GM13976 (cell line): ENCODE measurements around the gene MAPKBP1.

Experiments
- DNase-seq: peaks from one replicate; pipeline ENCODE4 v3.0.0; 2012; ENCODE audit warnings: low spot score
- in situ Hi-C: fragments of 300-500 bp; cut with MboI; formaldehyde crosslinking; loops from one replicate; pipeline ENCODE4 v1.12.0; 2022; ENCODE audit warnings: low sequenced_read_pairs, mixed read lengths, inconsistent platforms; ENCODE audit not compliant: unreplicated experiment
- TF ChIP-seq, protein P1 (sequence below): IDR thresholded peaks from 2 replicates; pipeline ENCODE4 v1.5.1; 2012; ENCODE audit warnings: borderline replicate concordance, mild to moderate bottlenecking; ENCODE audit not compliant: insufficient read depth; ENCODE audit errors: extremely low read depth, missing control alignments, control extremely low read depth

Gene MAPKBP1

DNA sequence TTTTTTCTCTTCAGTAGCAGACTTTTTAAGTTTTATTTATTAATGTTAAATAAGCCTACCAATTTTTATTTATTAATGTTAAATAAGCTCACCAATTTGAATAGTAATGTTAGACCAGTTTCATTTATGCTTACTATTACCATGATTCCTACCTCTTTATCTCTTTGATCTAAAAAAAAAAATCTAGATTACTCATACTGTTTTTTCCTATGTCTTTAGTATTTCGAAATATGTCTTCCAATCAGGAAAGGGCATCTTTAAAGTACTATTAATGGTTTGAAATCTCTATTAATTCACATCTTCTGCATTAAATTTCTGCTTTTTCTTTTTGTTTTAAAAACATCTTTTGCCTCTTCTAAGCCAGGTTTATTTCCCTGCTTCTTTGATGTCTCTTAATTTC lies 27.5 kb upstream of the MAPKBP1 start:
- DNase-seq: no peak
- TF ChIP-seq, protein P1, sequence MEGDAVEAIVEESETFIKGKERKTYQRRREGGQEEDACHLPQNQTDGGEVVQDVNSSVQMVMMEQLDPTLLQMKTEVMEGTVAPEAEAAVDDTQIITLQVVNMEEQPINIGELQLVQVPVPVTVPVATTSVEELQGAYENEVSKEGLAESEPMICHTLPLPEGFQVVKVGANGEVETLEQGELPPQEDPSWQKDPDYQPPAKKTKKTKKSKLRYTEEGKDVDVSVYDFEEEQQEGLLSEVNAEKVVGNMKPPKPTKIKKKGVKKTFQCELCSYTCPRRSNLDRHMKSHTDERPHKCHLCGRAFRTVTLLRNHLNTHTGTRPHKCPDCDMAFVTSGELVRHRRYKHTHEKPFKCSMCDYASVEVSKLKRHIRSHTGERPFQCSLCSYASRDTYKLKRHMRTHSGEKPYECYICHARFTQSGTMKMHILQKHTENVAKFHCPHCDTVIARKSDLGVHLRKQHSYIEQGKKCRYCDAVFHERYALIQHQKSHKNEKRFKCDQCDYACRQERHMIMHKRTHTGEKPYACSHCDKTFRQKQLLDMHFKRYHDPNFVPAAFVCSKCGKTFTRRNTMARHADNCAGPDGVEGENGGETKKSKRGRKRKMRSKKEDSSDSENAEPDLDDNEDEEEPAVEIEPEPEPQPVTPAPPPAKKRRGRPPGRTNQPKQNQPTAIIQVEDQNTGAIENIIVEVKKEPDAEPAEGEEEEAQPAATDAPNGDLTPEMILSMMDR: no peak
- in situ Hi-C loops: no loop called here

DNA sequence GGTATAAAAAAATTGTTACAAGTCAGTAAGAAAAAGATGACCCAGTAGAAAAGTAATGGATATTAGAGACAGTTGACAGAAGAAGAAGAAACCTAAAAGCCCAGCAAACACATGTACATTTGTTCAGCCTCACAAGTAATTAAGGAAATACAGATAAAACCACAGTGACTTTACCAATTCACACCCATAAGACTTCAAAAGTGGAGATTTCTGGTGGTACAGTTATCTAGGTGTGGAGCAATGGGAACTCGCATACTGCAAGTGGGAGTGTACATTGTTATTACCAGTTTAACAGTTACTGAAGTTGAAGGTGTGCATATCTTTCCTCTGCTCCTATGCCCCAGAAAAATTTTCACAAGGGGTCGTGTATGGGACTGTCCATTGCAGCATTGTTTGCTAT lies 18.1 kb upstream of the MAPKBP1 start:
- TF ChIP-seq, protein P1: no peak
- in situ Hi-C loops: no loop called here
- no peak for DNase-seq

DNA sequence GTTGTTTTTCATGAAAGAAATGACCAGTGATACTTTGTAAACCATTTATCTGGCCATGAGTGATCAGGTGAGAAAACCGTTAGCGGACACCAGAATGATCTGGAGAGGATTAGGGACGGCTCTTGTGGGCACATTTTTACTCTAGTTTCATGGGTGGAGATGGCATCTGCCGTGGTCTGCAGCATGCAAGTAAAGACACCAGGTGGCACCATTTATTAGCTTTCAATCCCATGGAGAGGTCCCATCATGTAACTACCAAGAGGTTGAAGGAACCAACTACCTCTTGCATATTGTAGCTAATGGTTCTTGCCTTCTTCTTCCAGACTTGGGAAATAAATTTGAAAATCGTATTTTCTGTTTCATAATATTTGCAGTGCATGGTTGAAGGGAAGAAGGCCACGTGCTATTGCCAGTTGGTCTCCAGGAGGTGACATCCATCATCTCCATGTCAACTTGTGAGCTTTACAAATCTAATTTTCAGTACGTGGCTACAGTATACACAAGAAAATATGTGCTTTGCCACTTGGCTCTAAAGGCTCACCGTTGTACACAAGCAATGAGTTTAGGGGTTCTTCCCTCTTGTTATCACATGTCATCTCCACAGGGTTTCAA lies 1.5 kb upstream of the MAPKBP1 start:
- TF ChIP-seq, protein P1: peak; percentile 57
- in situ Hi-C loops: loop anchor here (5.0 kb wide), 1 partner anchor 34 kb away; no protein-coding TSS in a partner anchor
- DNase-seq: peak; percentile 68

DNA sequence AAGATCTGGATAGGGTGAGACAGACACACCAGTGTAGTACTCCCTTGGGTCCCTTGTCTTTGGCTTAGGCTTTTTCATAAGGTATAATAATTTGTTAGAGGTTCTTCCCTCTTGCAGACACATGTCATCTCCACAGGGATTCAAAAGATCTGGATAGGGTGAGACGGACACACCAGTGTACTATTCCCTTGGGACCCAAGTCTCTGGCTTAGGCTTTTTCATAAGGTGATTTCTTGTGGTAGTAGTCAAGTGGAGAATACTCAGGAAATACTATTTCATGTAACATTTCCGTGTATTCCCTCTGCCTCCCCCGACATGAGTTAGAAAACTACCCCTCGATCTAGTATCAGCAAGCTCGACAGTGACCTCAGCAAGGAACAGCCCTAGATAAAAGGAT lies 954 bp upstream of the MAPKBP1 start:
- in situ Hi-C loops: loop anchor here (5.0 kb wide), 1 partner anchor 34 kb away; no protein-coding TSS in a partner anchor
- TF ChIP-seq, protein P1: no peak
- no peak for DNase-seq

DNA sequence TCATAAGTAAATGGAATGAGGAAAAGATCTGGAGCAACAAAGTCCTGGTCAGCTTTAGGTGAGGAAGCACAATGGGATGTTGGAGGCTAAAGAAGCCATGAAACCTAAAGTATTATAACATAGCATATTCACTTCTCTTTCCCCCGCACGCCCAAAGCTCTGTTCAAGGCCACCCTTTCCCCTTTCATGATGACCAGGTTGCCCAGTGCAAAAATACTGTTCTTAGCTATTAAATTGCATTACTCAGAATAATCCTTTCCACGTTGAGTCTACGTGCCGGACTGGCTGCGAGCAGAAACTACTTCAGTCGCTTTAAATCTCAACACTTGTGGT lies 589 bp upstream of the MAPKBP1 start:
- TF ChIP-seq, protein P1: no peak
- DNase-seq: no peak
- in situ Hi-C loops: loop anchor here (5.0 kb wide), 1 partner anchor 34 kb away; no protein-coding TSS in a partner anchor

DNA sequence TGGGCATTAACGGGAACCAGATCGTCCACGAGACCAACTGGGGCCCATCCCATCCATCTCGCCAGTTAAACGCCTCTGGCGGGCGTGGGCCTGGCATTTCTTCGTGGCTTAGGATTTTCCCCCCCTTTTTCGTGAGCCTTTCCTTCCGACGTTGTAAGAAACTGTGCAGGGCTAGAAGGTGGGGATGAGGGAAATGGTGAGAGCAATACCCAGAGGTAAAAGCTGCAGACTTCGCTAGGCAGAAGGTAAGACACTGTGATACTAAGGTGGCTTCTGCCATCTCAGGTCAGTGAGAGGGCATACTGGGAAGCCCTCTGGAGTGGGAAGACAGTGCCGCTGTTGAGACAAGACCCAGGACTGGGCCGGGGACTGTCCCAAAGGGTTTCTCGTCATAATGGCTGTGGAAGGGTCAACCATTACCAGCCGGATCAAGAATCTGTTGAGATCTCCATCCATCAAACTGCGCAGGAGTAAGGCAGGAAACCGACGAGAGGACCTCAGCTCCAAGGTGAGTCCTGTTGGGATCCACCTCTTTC lies 666 bp downstream of the MAPKBP1 start:
- TF ChIP-seq, protein P1: no peak
- no peak for DNase-seq
- in situ Hi-C loops: loop anchor here (5.0 kb wide), 1 partner anchor 32 kb away; no protein-coding TSS in a partner anchor

DNA sequence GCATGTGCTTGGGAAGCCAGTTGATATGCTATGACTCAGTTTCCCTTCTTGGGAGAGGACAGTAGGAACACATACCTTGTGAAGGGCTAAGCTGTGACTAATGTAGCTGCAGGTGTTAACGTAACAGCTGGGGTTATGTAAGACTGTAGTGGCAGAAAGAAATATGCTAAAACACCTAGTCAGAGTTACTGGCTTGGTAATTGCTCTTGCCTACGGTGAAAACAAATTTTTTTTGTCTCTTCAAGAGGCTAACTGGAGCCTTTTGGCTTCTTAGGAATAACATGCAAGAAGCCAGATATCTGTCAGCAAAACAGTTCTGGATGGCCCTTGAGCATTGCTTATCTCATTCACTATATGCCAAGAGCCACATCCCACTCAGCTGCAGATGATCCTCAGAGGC lies 1.4 kb downstream of the MAPKBP1 start:
- in situ Hi-C loops: no loop called here
- TF ChIP-seq, protein P1: no peak
- DNase-seq: no peak
